ENCODE results near the gene TEDC2.

DNA sequence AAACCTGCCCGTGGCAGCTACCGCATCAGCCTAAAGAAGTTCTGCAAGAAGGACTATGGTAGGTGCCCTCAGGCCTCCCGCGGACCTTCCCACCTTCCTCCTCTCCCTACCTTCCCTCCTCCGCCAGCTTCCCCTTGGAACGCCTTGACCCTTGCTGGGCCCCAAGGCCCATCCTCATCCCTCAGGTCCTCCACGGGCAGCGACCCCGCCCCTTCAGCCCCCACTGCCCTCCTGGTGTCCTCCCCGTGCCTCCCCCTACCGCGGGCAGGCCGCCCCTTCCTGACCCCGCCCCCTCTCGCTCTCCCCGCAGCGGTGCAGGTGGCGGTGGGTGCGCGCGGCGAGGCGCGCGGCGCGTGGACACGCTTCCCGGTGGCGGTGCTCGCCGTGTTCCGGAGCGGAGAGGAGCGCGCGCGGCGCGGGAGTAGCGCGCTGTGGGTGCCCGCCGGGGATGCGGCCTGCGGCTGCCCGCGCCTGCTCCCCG is 13.6 kb downstream of the TEDC2 start:
- TF ChIP-seq GATA2 (IDR thresholded peaks at IDR 0.05; ENCODE audit: low read depth, low read length) (no peak), GATA3 (IDR thresholded peaks at IDR 0.05; ENCODE audit: low read depth, low read length) (no peak)

Measured in SH-SY5Y (cell line).